HepG2 (cell line): ENCODE data around the gene ACOXL. TPM values are rescaled to one million over a fixed set of nuclear protein-coding genes. Genes with fewer than 3 reads are reported as not detected.

ENCODE experiments used
- ARHGAP35 ChIP-seq: sonication (generic); formaldehyde crosslinking; IDR thresholded peaks from 2 replicates; pipeline ENCODE4 v1.9.0; 2022; ENCODE audit warnings: mild to moderate bottlenecking, inconsistent platforms, moderate library complexity, missing genetic modification reagents, borderline replicate concordance
- BCL6 ChIP-seq: IDR thresholded peaks from 2 replicates; pipeline ENCODE4 v1.6.1; 2016; ENCODE audit warnings: missing genetic modification reagents, missing compliant biosample characterization
- CBX5 ChIP-seq: sonication (generic); formaldehyde crosslinking; IDR thresholded peaks from 2 replicates; pipeline ENCODE4 v1.4.0; 2020; ENCODE audit warnings: missing genetic modification reagents, borderline replicate concordance
- CEBPG ChIP-seq: IDR thresholded peaks from 2 replicates; pipeline ENCODE4 v1.6.1; 2016
- CHD2 ChIP-seq: IDR thresholded peaks from 2 replicates; pipeline ENCODE4 v1.6.1; 2011; ENCODE audit warnings: low read depth, low read length, improper control_type of control experiment
- FOXA1 ChIP-seq, 2 experiments: fragments of 450-650 bp in 1 of 2; sonication (generic) in 1 of 2; formaldehyde crosslinking in 1 of 2; IDR thresholded peaks; 2 replicates each; pipeline versions ENCODE4 v1.4.0 to v1.6.1; 2016 to 2020; ENCODE audit warnings: missing genetic modification reagents in 1 of 2
- FOXK2 ChIP-seq: fragments of 450-650 bp; IDR thresholded peaks from 2 replicates; pipeline ENCODE4 v1.6.1; 2016
- FOXP1 ChIP-seq, 2 experiments: fragments of 450-650 bp in 1 of 2; IDR thresholded peaks; 2 replicates each; pipeline ENCODE4 v1.6.1; 2017 to 2018; ENCODE audit warnings: antibody characterized with exemption in 1 of 2
- GATAD2A ChIP-seq: IDR thresholded peaks from 2 replicates; pipeline ENCODE4 v1.6.1; 2016
- HMG20A ChIP-seq: IDR thresholded peaks from 2 replicates; pipeline ENCODE4 v1.6.1; 2016; ENCODE audit warnings: borderline replicate concordance
- MAFK ChIP-seq, 2 experiments: IDR thresholded peaks in 1 of 2; conservative IDR thresholded peaks in 1 of 2; 2 replicates each; pipeline ENCODE4 v1.6.1; 2011; ENCODE audit warnings: improper control_type of control experiment in 2 of 2, low read length in 2 of 2
- NFYC ChIP-seq: IDR thresholded peaks from 2 replicates; pipeline ENCODE4 v1.6.1; 2016; ENCODE audit warnings: missing genetic modification reagents, missing compliant biosample characterization
- RELA ChIP-seq: sonication (generic); formaldehyde crosslinking; IDR thresholded peaks from 2 replicates; pipeline ENCODE4 v1.4.0; 2020; ENCODE audit warnings: missing genetic modification reagents
- SOX13 ChIP-seq, 3 experiments: fragments of 450-650 bp in 1 of 3; sonication (generic) in 1 of 3; formaldehyde crosslinking in 1 of 3; IDR thresholded peaks in 2 of 3; conservative IDR thresholded peaks in 1 of 3; 2 replicates each; pipeline versions ENCODE4 v1.5.0 to v1.6.1; 2016 to 2020; ENCODE audit warnings: antibody characterized with exemption in 1 of 3, mild to moderate bottlenecking in 1 of 3, missing compliant biosample characterization in 1 of 3, missing genetic modification reagents in 1 of 3, moderate library complexity in 1 of 3
- SOX6 ChIP-seq, 2 experiments: fragments of 450-650 bp in 1 of 2; sonication (generic) in 1 of 2; formaldehyde crosslinking in 1 of 2; IDR thresholded peaks; 2 replicates each; pipeline versions ENCODE4 v1.4.0 to v1.6.1; 2017 to 2020; ENCODE audit warnings: antibody characterized with exemption in 1 of 2, mild to moderate bottlenecking in 1 of 2, missing genetic modification reagents in 1 of 2
- STAG1 ChIP-seq: sonication (generic); formaldehyde crosslinking; IDR thresholded peaks from 2 replicates; pipeline ENCODE4 v1.4.0; 2020; ENCODE audit warnings: missing genetic modification reagents
- ZNF12 ChIP-seq: sonication (generic); formaldehyde crosslinking; IDR thresholded peaks from 2 replicates; pipeline ENCODE4 v1.5.0; 2020; ENCODE audit warnings: missing genetic modification reagents
- ZNF644 ChIP-seq: IDR thresholded peaks from 2 replicates; pipeline ENCODE4 v1.6.1; 2016; ENCODE audit warnings: low read depth
- ZNF674 ChIP-seq: sonication (generic); formaldehyde crosslinking; IDR thresholded peaks from 2 replicates; pipeline ENCODE4 v1.5.0; 2020; ENCODE audit warnings: low read depth, mild to moderate bottlenecking, missing genetic modification reagents
- polyA plus RNA-seq, 8 experiments: library from polyadenylated mRNA; depleted of rRNA in 3 of 8; stranded (reverse) in 7 of 8; unstranded in 1 of 8; fragments of >200 nt; fragmentation: Illumina TruSeq in 4 of 8; extraction: Trizol in 4 of 8; gene quantifications; 2 replicates each; pipeline versions ENCODE4 v1.2.1 to v1.2.3, GENCODE V29; 2011 to 2016; ENCODE audit warnings: low read depth in 4 of 8, missing spikeins in 1 of 8, mixed read lengths in 1 of 8; ENCODE audit not compliant: insufficient read depth in 1 of 8
- total RNA-seq, 5 experiments: library from RNA; depleted of rRNA; stranded (reverse); fragments of >200 nt; fragmentation: Illumina TruSeq; extraction: Trizol; gene quantifications; 2 replicates each; pipeline ENCODE4 v1.2.3, GENCODE V29; 2016; ENCODE audit warnings: low read depth in 1 of 5
- TF ChIP-seq, protein P1 (sequence below): sonication (generic); formaldehyde crosslinking; IDR thresholded peaks from 2 replicates; pipeline ENCODE4 v1.5.1; 2020; ENCODE audit warnings: mild to moderate bottlenecking, missing genetic modification reagents, borderline replicate concordance
- TF ChIP-seq, protein P2 (sequence below): sonication (generic); formaldehyde crosslinking; IDR thresholded peaks from 2 replicates; pipeline ENCODE4 v1.8.1; 2023; ENCODE audit warnings: missing genetic modification reagents, mild to moderate bottlenecking, borderline replicate concordance
- TF ChIP-seq, protein P3 (sequence below): IDR thresholded peaks from 2 replicates; pipeline ENCODE4 v1.6.1; 2012; ENCODE audit warnings: low read depth, low read length, improper control_type of control experiment

ACOXL gene
- total and polyA plus RNA-seq, 2 of the 13 experiments (the other 11 are each of a cell fraction or from before 2014, with no cell fraction given) = not detected

DNA sequence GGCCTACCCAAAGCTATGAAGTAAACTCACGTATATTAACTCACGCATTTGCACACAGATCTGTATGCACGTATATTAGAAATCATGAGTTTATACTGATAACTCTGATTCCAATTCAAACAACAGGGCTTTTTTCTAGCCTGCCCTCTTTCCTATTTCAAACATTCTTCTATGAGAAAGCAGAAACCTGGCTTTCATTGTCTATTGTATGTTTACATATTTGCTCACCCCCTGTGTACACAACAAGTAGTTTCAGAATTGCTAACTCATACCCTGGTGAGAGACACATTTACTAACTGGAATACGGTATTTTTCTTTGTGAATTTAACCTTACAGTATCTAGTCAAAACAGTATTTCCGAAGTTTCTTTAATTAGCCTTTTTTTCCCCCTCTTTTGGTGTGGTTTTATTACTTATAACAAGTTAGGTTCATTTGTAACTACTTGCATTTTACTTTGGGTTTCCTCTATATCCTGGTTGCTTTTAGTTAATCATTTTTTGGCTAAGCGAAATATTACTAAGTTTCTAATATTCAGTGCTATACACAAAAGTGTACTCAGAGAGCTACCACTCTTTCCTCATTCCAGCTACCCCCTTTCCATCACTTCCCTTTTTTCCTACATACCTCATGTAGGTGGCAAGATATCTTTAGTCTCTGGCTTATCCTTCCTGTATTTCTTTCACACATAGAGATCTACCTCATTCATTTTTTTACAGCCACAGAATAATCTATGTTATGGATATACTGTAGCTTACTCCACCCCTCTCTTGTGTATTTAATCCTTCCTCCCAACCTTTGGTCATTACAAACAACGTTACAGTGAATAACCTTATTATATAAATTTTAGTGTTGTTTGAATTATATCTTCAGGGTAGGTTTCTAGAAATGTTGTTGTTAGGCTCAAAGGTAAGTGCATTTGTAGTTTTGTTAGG is 275.6 kb downstream of the ACOXL start (continued):
- TF ChIP-seq SOX6 (IDR thresholded peaks at IDR 0.05) = no peak
- peak; percentile 46; the same call in 1 of the 2 replicates for TF ChIP-seq SOX6 (CRISPR knock-in tag; IDR thresholded peaks at IDR 0.05)
- TF ChIP-seq SOX13 (IDR thresholded peaks at IDR 0.05) = no peak
- TF ChIP-seq SOX13 (CRISPR knock-in tag; conservative IDR thresholded peaks at IDR 0.05 in 1 of 2, IDR thresholded peaks at IDR 0.05 in 1 of 2) = peak in 1 of 2 experiments; percentile 67; a peak in 2 of 4 replicates
- no peak for TF ChIP-seq RELA
- no peak for TF ChIP-seq ARHGAP35 (CRISPR knock-in tag)
- peak; percentile 30; the same call in 1 of the 2 replicates for TF ChIP-seq BCL6
- TF ChIP-seq NFYC (CRISPR knock-in tag) = no peak
- 0 out of 2 replicates have a peak, but pooled peaks have one; percentile 48 for TF ChIP-seq ZNF12 (CRISPR knock-in tag)
- TF ChIP-seq ZNF674 = no peak
- TF ChIP-seq, protein P1, sequence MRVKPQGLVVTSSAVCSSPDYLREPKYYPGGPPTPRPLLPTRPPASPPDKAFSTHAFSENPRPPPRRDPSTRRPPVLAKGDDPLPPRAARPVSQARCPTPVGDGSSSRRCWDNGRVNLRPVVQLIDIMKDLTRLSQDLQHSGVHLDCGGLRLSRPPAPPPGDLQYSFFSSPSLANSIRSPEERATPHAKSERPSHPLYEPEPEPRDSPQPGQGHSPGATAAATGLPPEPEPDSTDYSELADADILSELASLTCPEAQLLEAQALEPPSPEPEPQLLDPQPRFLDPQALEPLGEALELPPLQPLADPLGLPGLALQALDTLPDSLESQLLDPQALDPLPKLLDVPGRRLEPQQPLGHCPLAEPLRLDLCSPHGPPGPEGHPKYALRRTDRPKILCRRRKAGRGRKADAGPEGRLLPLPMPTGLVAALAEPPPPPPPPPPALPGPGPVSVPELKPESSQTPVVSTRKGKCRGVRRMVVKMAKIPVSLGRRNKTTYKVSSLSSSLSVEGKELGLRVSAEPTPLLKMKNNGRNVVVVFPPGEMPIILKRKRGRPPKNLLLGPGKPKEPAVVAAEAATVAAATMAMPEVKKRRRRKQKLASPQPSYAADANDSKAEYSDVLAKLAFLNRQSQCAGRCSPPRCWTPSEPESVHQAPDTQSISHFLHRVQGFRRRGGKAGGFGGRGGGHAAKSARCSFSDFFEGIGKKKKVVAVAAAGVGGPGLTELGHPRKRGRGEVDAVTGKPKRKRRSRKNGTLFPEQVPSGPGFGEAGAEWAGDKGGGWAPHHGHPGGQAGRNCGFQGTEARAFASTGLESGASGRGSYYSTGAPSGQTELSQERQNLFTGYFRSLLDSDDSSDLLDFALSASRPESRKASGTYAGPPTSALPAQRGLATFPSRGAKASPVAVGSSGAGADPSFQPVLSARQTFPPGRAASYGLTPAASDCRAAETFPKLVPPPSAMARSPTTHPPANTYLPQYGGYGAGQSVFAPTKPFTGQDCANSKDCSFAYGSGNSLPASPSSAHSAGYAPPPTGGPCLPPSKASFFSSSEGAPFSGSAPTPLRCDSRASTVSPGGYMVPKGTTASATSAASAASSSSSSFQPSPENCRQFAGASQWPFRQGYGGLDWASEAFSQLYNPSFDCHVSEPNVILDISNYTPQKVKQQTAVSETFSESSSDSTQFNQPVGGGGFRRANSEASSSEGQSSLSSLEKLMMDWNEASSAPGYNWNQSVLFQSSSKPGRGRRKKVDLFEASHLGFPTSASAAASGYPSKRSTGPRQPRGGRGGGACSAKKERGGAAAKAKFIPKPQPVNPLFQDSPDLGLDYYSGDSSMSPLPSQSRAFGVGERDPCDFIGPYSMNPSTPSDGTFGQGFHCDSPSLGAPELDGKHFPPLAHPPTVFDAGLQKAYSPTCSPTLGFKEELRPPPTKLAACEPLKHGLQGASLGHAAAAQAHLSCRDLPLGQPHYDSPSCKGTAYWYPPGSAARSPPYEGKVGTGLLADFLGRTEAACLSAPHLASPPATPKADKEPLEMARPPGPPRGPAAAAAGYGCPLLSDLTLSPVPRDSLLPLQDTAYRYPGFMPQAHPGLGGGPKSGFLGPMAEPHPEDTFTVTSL = peak; percentile 53; the same call in 1 of the 2 replicates
- TF ChIP-seq, protein P2, sequence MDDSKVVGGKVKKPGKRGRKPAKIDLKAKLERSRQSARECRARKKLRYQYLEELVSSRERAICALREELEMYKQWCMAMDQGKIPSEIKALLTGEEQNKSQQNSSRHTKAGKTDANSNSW = no peak
- TF ChIP-seq, protein P3, sequence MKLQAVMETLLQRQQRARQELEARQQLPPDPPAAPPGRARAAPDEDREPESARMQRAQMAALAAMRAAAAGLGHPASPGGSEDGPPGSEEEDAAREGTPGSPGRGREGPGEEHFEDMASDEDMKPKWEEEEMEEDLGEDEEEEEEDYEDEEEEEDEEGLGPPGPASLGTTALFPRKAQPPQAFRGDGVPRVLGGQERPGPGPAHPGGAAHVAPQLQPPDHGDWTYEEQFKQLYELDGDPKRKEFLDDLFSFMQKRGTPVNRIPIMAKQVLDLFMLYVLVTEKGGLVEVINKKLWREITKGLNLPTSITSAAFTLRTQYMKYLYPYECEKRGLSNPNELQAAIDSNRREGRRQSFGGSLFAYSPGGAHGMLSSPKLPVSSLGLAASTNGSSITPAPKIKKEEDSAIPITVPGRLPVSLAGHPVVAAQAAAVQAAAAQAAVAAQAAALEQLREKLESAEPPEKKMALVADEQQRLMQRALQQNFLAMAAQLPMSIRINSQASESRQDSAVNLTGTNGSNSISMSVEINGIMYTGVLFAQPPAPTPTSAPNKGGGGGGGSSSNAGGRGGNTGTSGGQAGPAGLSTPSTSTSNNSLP = peak; percentile 64; the same call in 1 of the 2 replicates
- peak; percentile 78 for TF ChIP-seq FOXA1 (IDR thresholded peaks at IDR 0.05)
- peak; percentile 76 for TF ChIP-seq FOXA1 (CRISPR knock-in tag; IDR thresholded peaks at IDR 0.05)
- peak; percentile 39; the same call in 1 of the 2 replicates for TF ChIP-seq FOXP1 (IDR thresholded peaks at IDR 0.05)
- TF ChIP-seq FOXP1 (CRISPR knock-in tag; IDR thresholded peaks at IDR 0.05) = peak; percentile 82
- no peak for TF ChIP-seq CEBPG (CRISPR knock-in tag)
- TF ChIP-seq MAFK (conservative IDR thresholded peaks at IDR 0.05 in 1 of 2, IDR thresholded peaks at IDR 0.05 in 1 of 2; ENCODE audit: low read length in 2 of 2) = peak in 1 of 2 experiments; percentile 47; a peak in 3 of 4 replicates
- peak; percentile 15; the same call in 1 of the 2 replicates for TF ChIP-seq HMG20A (CRISPR knock-in tag)
- TF ChIP-seq ZNF644 = no peak
- no peak for TF ChIP-seq CHD2
- TF ChIP-seq FOXK2 = no peak
- TF ChIP-seq CBX5 (CRISPR knock-in tag) = no peak
- TF ChIP-seq GATAD2A (CRISPR knock-in tag) = peak; percentile 74
- no peak for TF ChIP-seq STAG1
